Measurements from ENCODE around the gene RNF44.
A peak's percentile ranks its signal among the peaks of the same experiment; 100 is the strongest.
"Not testable (repeated sequence)": the region's sequence is repeated elsewhere in the genome, so short reads cannot be mapped to it uniquely, and the experiment has no call there.

The RNF44 gene

GRCh38 chr5:176550937-176551336 lies 13.7 kb upstream of the RNF44 start:
- DNase-seq = not testable (repeated sequence)

- DNase-seq = no peak
Measured at GRCh38 chr5:176550275-176550831, 13.2 kb upstream of the RNF44 start.

- no peak for DNase-seq
Measured at GRCh38 chr5:176549871-176550270, 12.7 kb upstream of the RNF44 start.

- DNase-seq = no peak
Measured at GRCh38 chr5:176548967-176549444, 11.8 kb upstream of the RNF44 start, which contains the start of gene CDHR2. Gene CDHR2, plus strand, starts transcription at chr5:176549342. Its CDS starts 16,011 bp downstream, at chr5:176565353.

GRCh38 chr5:176547802-176548201 lies 10.6 kb upstream of the RNF44 start:
- DNase-seq = no peak

- DNase-seq = no peak
Measured at GRCh38 chr5:176545737-176546509, 8.7 kb upstream of the RNF44 start.

- no peak for DNase-seq
Measured at GRCh38 chr5:176545388-176545736, 8.2 kb upstream of the RNF44 start.

GRCh38 chr5:176543428-176544182 lies 6.4 kb upstream of the RNF44 start:
- peak; percentile 79 for DNase-seq

GRCh38 chr5:176542596-176543427 lies 5.6 kb upstream of the RNF44 start:
- peak; percentile 43 for DNase-seq

GRCh38 chr5:176542135-176542595 lies 5.0 kb upstream of the RNF44 start:
- DNase-seq = peak; percentile 75

- DNase-seq = peak; percentile 54
Measured at GRCh38 chr5:176541338-176542134, 4.3 kb upstream of the RNF44 start.

GRCh38 chr5:176540956-176541337 lies 3.7 kb upstream of the RNF44 start:
- DNase-seq = no peak

- no peak for DNase-seq
Measured at GRCh38 chr5:176540476-176540899, 3.3 kb upstream of the RNF44 start.

GRCh38 chr5:176538989-176539384 lies 1.8 kb upstream of the RNF44 start:
- DNase-seq = no peak

- DNase-seq = no peak
Measured at GRCh38 chr5:176538230-176538988, 1.2 kb upstream of the RNF44 start.

- peak; percentile 97 for DNase-seq
Measured at GRCh38 chr5:176537554-176538229, 490 bp upstream of the RNF44 start.

GRCh38 chr5:176536132-176536901 lies 885 bp downstream of the RNF44 start:
- DNase-seq = peak; percentile 81

- no peak for DNase-seq
Measured at GRCh38 chr5:176535664-176536131, 1.5 kb downstream of the RNF44 start.

GRCh38 chr5:176535101-176535663 lies 2.0 kb downstream of the RNF44 start:
- no peak for DNase-seq
